Upper lobe of right lung (tissue), 1 donor: Measurements from ENCODE around the gene RASA2. TPM values are rescaled to one million over a fixed set of nuclear protein-coding genes. Genes with fewer than 3 reads are reported as not detected.

Experiments
- ATAC-seq: fragments of 200-7000 bp; cut with Tn5 transposase; one replicate; pipeline ENCODE4 v1.9.1; 2020; ENCODE audit warnings: mild to moderate bottlenecking, moderate library complexity
- DNase-seq: peaks from one replicate; pipeline ENCODE4 v3.0.0-alpha.2; 2020
- H3K27ac ChIP-seq: fragments of 200-600 bp; one replicate; pipeline ENCODE4 v1.8.0; 2022
- H3K27me3 ChIP-seq: fragments of 200-600 bp; one replicate; pipeline ENCODE4 v1.8.0; 2022; ENCODE audit warnings: mild to moderate bottlenecking
- H3K36me3 ChIP-seq: fragments of 200-600 bp; one replicate; pipeline ENCODE4 v1.8.0; 2022
- H3K4me1 ChIP-seq: fragments of 200-600 bp; one replicate; pipeline ENCODE4 v1.8.0; 2022
- H3K4me3 ChIP-seq: fragments of 200-600 bp; one replicate; pipeline ENCODE4 v1.8.0; 2022; ENCODE audit warnings: mild to moderate bottlenecking
- H3K9me3 ChIP-seq: fragments of 200-600 bp; one replicate; pipeline ENCODE4 v1.8.0; 2022
- CTCF ChIP-seq: fragments of 200-600 bp; IDR thresholded peaks from one replicate; pipeline ENCODE4 v1.8.0; 2022; ENCODE audit warnings: antibody characterized with exemption
- intact Hi-C: fragments of 100-400 bp; cut with DNase I; formaldehyde crosslinking; loops from one replicate; pipeline ENCODE4 v1.11.0; 2022
- total RNA-seq: library from RNA; stranded (reverse); fragmentation: NEBNext Ultra II Directional; extraction: Animal tissue kit (Norgen Biotek cat#: 25700); gene quantifications from one replicate; pipeline ENCODE4 v1.2.1, GENCODE V29; 2021
- donor health status: DM: no; HTN: yes; CAD: no; lungs with severe emphysema.

Gene RASA2
- total RNA-seq, 1 donor from 2014 or later, result 30.3 TPM

DNA sequence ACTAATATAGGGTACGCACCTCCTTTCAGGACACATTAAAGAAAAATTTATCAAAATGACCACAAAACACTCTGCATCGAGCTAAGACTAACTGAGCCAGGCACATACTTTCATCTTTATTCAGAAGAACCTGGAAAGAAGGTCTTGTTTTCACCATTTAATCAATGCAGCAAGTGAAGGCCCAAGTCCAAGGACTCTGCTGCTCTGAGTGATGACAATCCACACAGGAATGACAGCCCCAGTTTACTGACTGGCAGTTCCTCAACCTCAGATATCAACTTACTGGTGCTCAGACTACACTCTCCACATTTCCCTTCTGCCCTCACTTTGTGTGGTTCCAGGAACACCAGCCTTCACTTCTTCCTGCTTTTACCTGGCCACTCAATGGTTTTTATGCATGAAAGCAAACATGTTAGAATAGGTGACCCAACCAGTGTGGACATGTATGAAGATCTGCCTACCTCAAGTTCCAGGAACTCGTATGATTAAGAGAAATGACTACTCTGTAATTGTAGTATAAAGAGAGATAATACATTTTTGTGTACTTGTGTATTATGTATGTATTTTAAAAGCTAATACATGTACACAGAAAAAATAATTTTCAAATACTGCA is 29.1 kb upstream of the RASA2 start:
- no peak for TF ChIP-seq CTCF
- Histone ChIP-seq H3K36me3 (no peaks in the 10 kb centered on the region), H3K27ac (no peak overlapping the region), H3K4me1 (no peaks in the 10 kb centered on the region), H3K27me3 (no peaks in the 10 kb centered on the region), H3K9me3 (no peaks in the 10 kb centered on the region), H3K4me3 (no peak overlapping the region)
- DNase-seq, result no peak
- intact Hi-C loops, result loop anchor here (5.0 kb wide), 1 partner anchor 100 kb away; no protein-coding TSS in a partner anchor
- no peak for ATAC-seq

DNA sequence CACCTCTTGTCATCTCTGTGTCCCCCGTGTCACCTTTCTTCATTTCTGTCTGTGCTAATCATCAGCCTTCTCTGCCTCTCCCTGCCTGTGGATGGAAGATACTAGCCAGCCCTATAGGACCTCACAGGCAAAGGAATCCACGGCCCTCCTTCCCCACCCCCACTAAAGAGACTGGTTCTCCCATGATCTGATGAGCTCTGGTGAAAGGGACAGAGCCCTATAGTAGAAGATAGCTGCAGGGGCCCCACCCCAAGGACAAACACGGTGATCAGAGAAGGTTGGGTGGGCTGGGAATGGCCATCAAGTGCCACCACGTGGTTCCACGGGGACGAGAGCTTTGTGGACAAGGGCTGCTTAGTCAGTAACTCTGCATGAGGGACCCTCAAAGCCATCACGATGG is 27.8 kb upstream of the RASA2 start:
- intact Hi-C loops, result loop anchor here (5.0 kb wide), 1 partner anchor 102 kb away; no protein-coding TSS in a partner anchor
- H3K36me3 ChIP-seq, result no peaks in the 10 kb centered on the region
- no peak for TF ChIP-seq CTCF
- DNase-seq (no peak), ATAC-seq (no peak)
- H3K4me1 ChIP-seq, result no peaks in the 10 kb centered on the region
- H3K4me3 ChIP-seq, result no peak overlapping the region
- no peak overlapping the region for H3K27ac ChIP-seq
- H3K27me3 ChIP-seq, result no peaks in the 10 kb centered on the region
- no peaks in the 10 kb centered on the region for H3K9me3 ChIP-seq

GRCh38 chr3:141460097-141460704 is 26.6 kb upstream of the RASA2 start:
- Histone ChIP-seq H3K4me3 (no peak overlapping the region), H3K27ac (no peak overlapping the region), H3K36me3 (no peaks in the 10 kb centered on the region), H3K4me1 (no peaks in the 10 kb centered on the region), H3K9me3 (no peaks in the 10 kb centered on the region), H3K27me3 (no peaks in the 10 kb centered on the region)
- ATAC-seq (peak; percentile 98), DNase-seq (peak; percentile 88)
- peak; percentile 92 for TF ChIP-seq CTCF
- intact Hi-C loops, result loop anchor here (5.0 kb wide), 1 partner anchor 102 kb away; no protein-coding TSS in a partner anchor

GRCh38 chr3:141462176-141462859 is 24.5 kb upstream of the RASA2 start:
- Histone ChIP-seq H3K4me1 (no peaks in the 10 kb centered on the region), H3K9me3 (no peaks in the 10 kb centered on the region), H3K4me3 (no peak overlapping the region), H3K27ac (no peak overlapping the region), H3K27me3 (no peaks in the 10 kb centered on the region), H3K36me3 (no peaks in the 10 kb centered on the region)
- no peak for TF ChIP-seq CTCF
- intact Hi-C loops, result loop anchor here (5.0 kb wide), 1 partner anchor 100 kb away; no protein-coding TSS in a partner anchor
- ATAC-seq, result no peak
- no peak for DNase-seq

GRCh38 chr3:141465221-141465620 is 21.6 kb upstream of the RASA2 start:
- H3K27me3 ChIP-seq, result no peaks in the 10 kb centered on the region
- intact Hi-C loops, result no loop called here
- no peak overlapping the region for H3K27ac ChIP-seq
- no peaks in the 10 kb centered on the region for H3K36me3 ChIP-seq
- H3K9me3 ChIP-seq, result no peaks in the 10 kb centered on the region
- TF ChIP-seq CTCF, result no peak
- ATAC-seq, result no peak
- H3K4me1 ChIP-seq, result no peaks in the 10 kb centered on the region
- H3K4me3 ChIP-seq, result no peak overlapping the region
- no peak for DNase-seq
